K562 (cell line): Measurements from ENCODE around the gene MAML3. TPM values are rescaled to one million over a fixed set of nuclear protein-coding genes. Genes with fewer than 3 reads are reported as not detected.

Experiments
- ATAC-seq: fragments of 200-7000 bp; cut with Tn5 transposase; 3 replicates; pipeline ENCODE4 v1.9.1; 2020; ENCODE audit warnings: moderate library complexity
- BruUV-seq: library from RNA; stranded (reverse); fragments of 400-500 nt; replicated peaks from 2 replicates; lab custom pipeline; 2021; lab: Mats Ljungman, UMichigan
- CTCF ChIA-PET: fragments of 300-600 bp; formaldehyde crosslinking; extraction: SDS; loops from one replicate; lab custom pipeline; 2021; ENCODE audit warnings: low intra/inter-chr PET ratio; lab: Yijun Ruan, JAX
- POLR2A ChIA-PET: fragments of 300-600, 350-650 bp; sonication (Branson Sonifier 250); formaldehyde crosslinking; extraction: SDS; loops from one replicate; lab custom pipeline; 2021; ENCODE audit warnings: antibody characterized with exemption, inconsistent platforms; lab: Yijun Ruan, JAX
- DNase-seq, 4 experiments: peaks; one replicate each; pipeline versions ENCODE4 v3.0.0 to v3.0.0-alpha.2; 2011 to 2018; ENCODE audit warnings: low spot score in 3 of 4, mixed read lengths in 3 of 4; ENCODE audit errors: extremely low read depth in 1 of 4
- FAIRE-seq: peaks from 2 replicates; lab custom pipeline; 2011; peaks lifted over from hg19 to GRCh38; lab: Jason Lieb, UNC
- H2AFZ ChIP-seq: 2 replicates; pipeline ENCODE4 v1.6.0; 2011; ENCODE audit warnings: low read depth, low read length, control low read depth, inconsistent platforms
- H3K27ac ChIP-seq: fragments of 200-600 bp; 3 replicates; pipeline ENCODE4 v1.8.0; 2011; ENCODE audit warnings: low read depth, mild to moderate bottlenecking, control low read depth, inconsistent platforms, low read length, moderate library complexity, mixed read lengths; ENCODE audit errors: extremely low read depth
- H3K27me3 ChIP-seq, 2 experiments: fragments of 300-600 bp in 1 of 2; 2 replicates in 1 of 2; 3 replicates in 1 of 2; pipeline versions ENCODE4 v1.6.0 to v1.8.0; 2011; ENCODE audit warnings: inconsistent platforms in 2 of 2, low read length in 2 of 2, mild to moderate bottlenecking in 1 of 2, mixed read lengths in 1 of 2, moderate library complexity in 1 of 2; ENCODE audit not compliant: control insufficient read depth in 2 of 2, insufficient read depth in 2 of 2
- H3K36me3 ChIP-seq: fragments of 300-600 bp; 3 replicates; pipeline ENCODE4 v1.8.0; 2011; ENCODE audit warnings: mild to moderate bottlenecking, low read length, inconsistent platforms; ENCODE audit not compliant: control insufficient read depth, insufficient read depth
- H3K4me1 ChIP-seq, 2 experiments: fragments of 200-600 bp in 1 of 2; replicated peaks in 1 of 2; 2 replicates in 1 of 2; 3 replicates in 1 of 2; pipeline versions ENCODE4 v1.5.1 to v1.8.0; 2011; ENCODE audit warnings: inconsistent platforms in 2 of 2, low read length in 2 of 2, mild to moderate bottlenecking in 1 of 2, mixed read lengths in 1 of 2, moderate library complexity in 1 of 2; ENCODE audit not compliant: control insufficient read depth in 2 of 2, insufficient read depth in 2 of 2
- H3K4me2 ChIP-seq: 2 replicates; pipeline ENCODE4 v1.6.1; 2011; ENCODE audit warnings: low read length, control low read depth, inconsistent platforms, mixed read lengths; ENCODE audit not compliant: insufficient read depth
- H3K4me3 ChIP-seq: fragments of 200-600 bp; sonication (generic), shearing (Covaris generic); 2 replicates; pipeline ENCODE4 v1.5.1; 2016; ENCODE audit warnings: control low read depth, inconsistent platforms
- H3K79me2 ChIP-seq: fragments of 200-600 bp; 3 replicates; pipeline ENCODE4 v1.8.0; 2011; ENCODE audit warnings: low read length, inconsistent platforms; ENCODE audit not compliant: control insufficient read depth, insufficient read depth
- H3K9ac ChIP-seq, 2 experiments: 2 replicates each; pipeline versions ENCODE4 v1.6.0 to v1.6.1; 2011; ENCODE audit warnings: low read depth in 2 of 2, low read length in 2 of 2, control low read depth in 1 of 2, inconsistent platforms in 1 of 2, mild to moderate bottlenecking in 1 of 2, mixed read lengths in 1 of 2; ENCODE audit not compliant: insufficient read depth in 1 of 2
- H3K9me1 ChIP-seq: one replicate; pipeline ENCODE4 v1.6.0; 2011; ENCODE audit warnings: inconsistent platforms, mild to moderate bottlenecking, low read length, moderate library complexity; ENCODE audit not compliant: control insufficient read depth, insufficient read depth
- H3K9me3 ChIP-seq: replicated peaks from 2 replicates; pipeline ENCODE4 v1.5.1; 2011; ENCODE audit warnings: low read depth, low read length, inconsistent platforms; ENCODE audit not compliant: control insufficient read depth, insufficient read depth
- H4K20me1 ChIP-seq: replicated peaks from 2 replicates; pipeline ENCODE4 v1.6.1; 2011; ENCODE audit warnings: low read length, inconsistent platforms, mixed read lengths; ENCODE audit not compliant: control insufficient read depth, insufficient read depth
- IRF2 ChIP-seq: sonication (generic); formaldehyde crosslinking; IDR thresholded peaks from 2 replicates; pipeline ENCODE4 v1.8.1; 2022; ENCODE audit warnings: mild to moderate bottlenecking, missing genetic modification reagents
- KLF1 ChIP-seq: fragments of 450-650 bp; IDR thresholded peaks from 2 replicates; pipeline ENCODE4 v1.6.1; 2016; ENCODE audit warnings: missing genetic modification characterization, missing compliant biosample characterization
- MIER1 ChIP-seq: fragments of 450-650 bp; IDR thresholded peaks from 2 replicates; pipeline ENCODE4 v1.6.1; 2016; ENCODE audit warnings: antibody characterized with exemption, mild to moderate bottlenecking, low read depth
- WGBS: fragments of 100-300 bp; shearing (Covaris generic); methylation state at CpG from one replicate; pipeline ENCODE4 v1.1.6; 2016; ENCODE audit warnings: low coverage, mixed read lengths; ENCODE audit not compliant: insufficient coverage; ENCODE audit errors: missing lambda C conversion rate; 5-methylcytosine and 5-hydroxymethylcytosine counted together
- in situ Hi-C: fragments of 300-500 bp; cut with MboI; formaldehyde crosslinking; loops from 4 replicates; pipeline ENCODE4 v1.15.0; 2018; ENCODE audit warnings: inconsistent platforms, mixed read lengths
- intact Hi-C: fragments of 100-400 bp; cut with micrococcal nuclease; formaldehyde crosslinking; loops from 2 replicates; pipeline ENCODE4 v1.14.2; 2022
- polyA plus RNA-seq, 8 experiments: library from polyadenylated mRNA; depleted of rRNA in 4 of 8; stranded (reverse) in 5 of 8; unstranded in 3 of 8; fragments of >200 nt; fragmentation: Nextera tagmentation in 2 of 8; fragmentation: Illumina TruSeq in 1 of 8; extraction: Ambion mirVana in 2 of 8; extraction: Trizol in 1 of 8; gene quantifications; 2 replicates each; pipeline versions ENCODE4 v1.2.1 to v1.2.3, GENCODE V29; 2011 to 2014; ENCODE audit warnings: inconsistent platforms in 1 of 8, missing spikeins in 1 of 8
- total RNA-seq, 7 experiments: library from RNA; depleted of rRNA in 6 of 7; stranded (reverse); fragments of >200 nt in 6 of 7; fragmentation: Illumina TruSeq in 2 of 7; extraction: Trizol in 2 of 7; gene quantifications; 2 replicates each; pipeline versions ENCODE4 v1.2.1 to v1.2.3, GENCODE V29; 2011 to 2021; ENCODE audit warnings: low replicate concordance in 1 of 7
- TF ChIP-seq, protein P1 (sequence below): fragments of 250-450 bp; sonication (Bioruptor Pico); IDR thresholded peaks from 2 replicates; pipeline ENCODE4 v1.4.0; 2020; ENCODE audit warnings: borderline replicate concordance
- TF ChIP-seq, protein P2 (sequence below), 2 experiments: fragments of 450-650 bp; IDR thresholded peaks; 2 replicates each; pipeline ENCODE4 v1.6.1; 2018; ENCODE audit warnings: mild to moderate bottlenecking in 2 of 2, low read depth in 1 of 2; ENCODE audit not compliant: partially characterized antibody in 2 of 2

MAML3 gene
- total and polyA plus RNA-seq, 9 of the 15 experiments (the other 6 are each of a cell fraction or from before 2014, with no cell fraction given) = 0.01 to 0.55 (median 0.25) TPM

DNA sequence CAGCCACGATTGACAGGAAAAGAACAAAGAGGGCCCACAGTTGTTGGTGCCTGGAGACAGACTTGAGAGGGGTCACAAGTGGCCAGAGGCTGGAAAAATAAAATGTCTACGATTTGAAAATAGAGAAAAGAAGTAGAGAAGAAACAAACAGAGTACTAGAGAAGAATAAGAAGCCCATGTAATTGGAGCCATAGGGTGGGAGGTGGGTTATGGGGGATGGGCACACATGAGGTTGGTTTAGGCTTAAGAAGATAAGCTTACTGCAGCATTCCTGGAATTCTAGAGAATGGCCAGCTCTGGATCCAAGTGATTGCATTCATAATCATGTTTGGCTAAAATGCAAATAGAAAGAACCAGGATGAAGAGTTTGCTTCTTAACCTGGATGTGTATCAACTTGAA, 210.7 kb downstream of the MAML3 start (continued):
- TF ChIP-seq, protein P1, sequence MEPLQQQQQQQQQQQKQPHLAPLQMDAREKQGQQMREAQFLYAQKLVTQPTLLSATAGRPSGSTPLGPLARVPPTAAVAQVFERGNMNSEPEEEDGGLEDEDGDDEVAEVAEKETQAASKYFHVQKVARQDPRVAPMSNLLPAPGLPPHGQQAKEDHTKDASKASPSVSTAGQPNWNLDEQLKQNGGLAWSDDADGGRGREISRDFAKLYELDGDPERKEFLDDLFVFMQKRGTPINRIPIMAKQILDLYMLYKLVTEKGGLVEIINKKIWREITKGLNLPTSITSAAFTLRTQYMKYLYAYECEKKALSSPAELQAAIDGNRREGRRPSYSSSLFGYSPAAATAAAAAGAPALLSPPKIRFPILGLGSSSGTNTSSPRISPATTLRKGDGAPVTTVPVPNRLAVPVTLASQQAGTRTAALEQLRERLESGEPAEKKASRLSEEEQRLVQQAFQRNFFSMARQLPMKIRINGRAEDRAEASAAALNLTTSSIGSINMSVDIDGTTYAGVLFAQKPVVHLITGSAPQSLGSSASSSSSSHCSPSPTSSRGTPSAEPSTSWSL (CRISPR knock-in tag) = no peak
- TF ChIP-seq KLF1 (tag) = no peak

DNA sequence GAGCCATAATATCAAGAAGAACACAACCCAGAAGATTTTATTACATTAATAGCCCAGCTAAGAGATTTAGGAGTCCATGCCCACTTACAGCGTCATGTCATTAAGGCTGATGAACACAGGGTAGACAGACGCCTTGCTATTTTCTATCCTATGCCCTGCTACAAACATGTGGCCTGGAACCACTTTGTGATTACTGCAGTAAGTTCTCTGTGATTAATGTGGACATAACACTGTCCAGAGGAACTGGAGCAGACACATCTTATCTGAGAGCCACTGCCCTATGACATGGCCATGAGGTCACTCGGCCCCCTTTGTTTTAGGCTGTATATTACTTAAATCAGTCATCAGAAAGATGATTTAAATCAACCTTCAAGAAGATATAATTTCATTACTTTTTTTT, 211.7 kb downstream of the MAML3 start:
- no peak overlapping the region for H3K9ac ChIP-seq
- H3K4me1 ChIP-seq = no peaks in the 10 kb centered on the region
- H3K4me3 ChIP-seq = no peak overlapping the region
- DNase-seq (peak in 1 of 4 experiments; percentile 1), ATAC-seq (no peak), FAIRE-seq (no peak)
- WGBS = 0% methylated on average over 3 of the region's 3 CpGs
- no peaks in the 10 kb centered on the region for H4K20me1 ChIP-seq
- no peaks in the 10 kb centered on the region for H3K36me3 ChIP-seq
- no peak overlapping the region for H2AFZ ChIP-seq
- no peaks in the 10 kb centered on the region for H3K9me1 ChIP-seq
- no peak overlapping the region for H3K27ac ChIP-seq
- ChIA-PET POLR2A (no interaction called here), CTCF (no interaction called here)
- in situ Hi-C loops (no loop called here), intact Hi-C loops (no loop called here)
- H3K4me2 ChIP-seq = no peak overlapping the region
- no peak for TF ChIP-seq MIER1
- TF ChIP-seq IRF2 (CRISPR knock-in tag) = no peak
- TF ChIP-seq, protein P2, sequence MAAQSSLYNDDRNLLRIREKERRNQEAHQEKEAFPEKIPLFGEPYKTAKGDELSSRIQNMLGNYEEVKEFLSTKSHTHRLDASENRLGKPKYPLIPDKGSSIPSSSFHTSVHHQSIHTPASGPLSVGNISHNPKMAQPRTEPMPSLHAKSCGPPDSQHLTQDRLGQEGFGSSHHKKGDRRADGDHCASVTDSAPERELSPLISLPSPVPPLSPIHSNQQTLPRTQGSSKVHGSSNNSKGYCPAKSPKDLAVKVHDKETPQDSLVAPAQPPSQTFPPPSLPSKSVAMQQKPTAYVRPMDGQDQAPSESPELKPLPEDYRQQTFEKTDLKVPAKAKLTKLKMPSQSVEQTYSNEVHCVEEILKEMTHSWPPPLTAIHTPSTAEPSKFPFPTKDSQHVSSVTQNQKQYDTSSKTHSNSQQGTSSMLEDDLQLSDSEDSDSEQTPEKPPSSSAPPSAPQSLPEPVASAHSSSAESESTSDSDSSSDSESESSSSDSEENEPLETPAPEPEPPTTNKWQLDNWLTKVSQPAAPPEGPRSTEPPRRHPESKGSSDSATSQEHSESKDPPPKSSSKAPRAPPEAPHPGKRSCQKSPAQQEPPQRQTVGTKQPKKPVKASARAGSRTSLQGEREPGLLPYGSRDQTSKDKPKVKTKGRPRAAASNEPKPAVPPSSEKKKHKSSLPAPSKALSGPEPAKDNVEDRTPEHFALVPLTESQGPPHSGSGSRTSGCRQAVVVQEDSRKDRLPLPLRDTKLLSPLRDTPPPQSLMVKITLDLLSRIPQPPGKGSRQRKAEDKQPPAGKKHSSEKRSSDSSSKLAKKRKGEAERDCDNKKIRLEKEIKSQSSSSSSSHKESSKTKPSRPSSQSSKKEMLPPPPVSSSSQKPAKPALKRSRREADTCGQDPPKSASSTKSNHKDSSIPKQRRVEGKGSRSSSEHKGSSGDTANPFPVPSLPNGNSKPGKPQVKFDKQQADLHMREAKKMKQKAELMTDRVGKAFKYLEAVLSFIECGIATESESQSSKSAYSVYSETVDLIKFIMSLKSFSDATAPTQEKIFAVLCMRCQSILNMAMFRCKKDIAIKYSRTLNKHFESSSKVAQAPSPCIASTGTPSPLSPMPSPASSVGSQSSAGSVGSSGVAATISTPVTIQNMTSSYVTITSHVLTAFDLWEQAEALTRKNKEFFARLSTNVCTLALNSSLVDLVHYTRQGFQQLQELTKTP (IDR thresholded peaks at IDR 0.05; ENCODE audit: low read depth in 1 of 2, partially characterized antibody in 2 of 2) = no peak
- no peaks in the 10 kb centered on the region; a peak in 2 of 5 replicates for H3K27me3 ChIP-seq
- no peaks in the 10 kb centered on the region for H3K79me2 ChIP-seq
- no peaks in the 10 kb centered on the region for H3K9me3 ChIP-seq
- BruUV-seq = no TSS peak
